H9 (cell line): ENCODE data around the gene DNAJB11. TPM values are rescaled to one million over a fixed set of nuclear protein-coding genes. Genes with fewer than 3 reads are reported as not detected.

ENCODE experiments used
- DNase-seq: peaks from one replicate; pipeline ENCODE4 v3.0.0-alpha.2; 2017
- H2AFZ ChIP-seq: one replicate; pipeline ENCODE4 v1.6.1; 2013; ENCODE audit warnings: mild to moderate bottlenecking, low read length, control low read depth, moderate library complexity
- H2AK5ac ChIP-seq: 2 replicates; pipeline ENCODE4 v1.6.1; 2013; ENCODE audit warnings: low read length, control low read depth, mixed read lengths; ENCODE audit not compliant: insufficient read length
- H2BK120ac ChIP-seq: one replicate; pipeline ENCODE4 v1.6.1; 2013; ENCODE audit warnings: low read depth, mild to moderate bottlenecking, low read length, control low read depth, inconsistent platforms; ENCODE audit not compliant: poor library complexity, severe bottlenecking
- H2BK12ac ChIP-seq: 2 replicates; pipeline ENCODE4 v1.6.1; 2013; ENCODE audit warnings: low read length, control low read depth, mixed read lengths, low read depth; ENCODE audit not compliant: insufficient read length
- H2BK15ac ChIP-seq: 2 replicates; pipeline ENCODE4 v1.6.1; 2013; ENCODE audit warnings: low read depth, low read length, control low read depth
- H2BK20ac ChIP-seq: one replicate; pipeline ENCODE4 v1.6.1; 2013; ENCODE audit warnings: low read depth, mild to moderate bottlenecking, low read length, control low read depth, inconsistent platforms; ENCODE audit not compliant: poor library complexity, severe bottlenecking
- H2BK5ac ChIP-seq: 2 replicates; pipeline ENCODE4 v1.6.1; 2013; ENCODE audit warnings: low read length, control low read depth, mixed read lengths; ENCODE audit not compliant: insufficient read length
- H3K14ac ChIP-seq: 2 replicates; pipeline ENCODE4 v1.6.1; 2013; ENCODE audit warnings: low read length, control low read depth; ENCODE audit not compliant: insufficient read depth
- H3K18ac ChIP-seq: 2 replicates; pipeline ENCODE4 v1.6.1; 2013; ENCODE audit warnings: low read depth, mild to moderate bottlenecking, mixed read lengths, low read length, control low read depth; ENCODE audit not compliant: insufficient read length
- H3K23ac ChIP-seq: 2 replicates; pipeline ENCODE4 v1.6.1; 2013; ENCODE audit warnings: low read length, control low read depth, mixed read lengths, low read depth; ENCODE audit not compliant: insufficient read length
- H3K23me2 ChIP-seq: 2 replicates; pipeline ENCODE4 v1.6.1; 2013; ENCODE audit warnings: low read depth, mild to moderate bottlenecking, mixed read lengths, low read length, control low read depth; ENCODE audit not compliant: insufficient read length, poor library complexity, severe bottlenecking
- H3K27ac ChIP-seq: 2 replicates; pipeline ENCODE4 v1.5.1; 2013; ENCODE audit warnings: low read length, control low read depth, mixed read lengths, low read depth; ENCODE audit not compliant: insufficient read length
- H3K27me3 ChIP-seq: 2 replicates; pipeline ENCODE4 v1.6.1; 2013; ENCODE audit warnings: low read length, control low read depth, inconsistent platforms; ENCODE audit not compliant: insufficient read depth
- H3K4ac ChIP-seq: 2 replicates; pipeline ENCODE4 v1.6.1; 2013; ENCODE audit warnings: low read depth, mild to moderate bottlenecking, control low read depth, inconsistent platforms, low read length, moderate library complexity
- H3K4me1 ChIP-seq: 2 replicates; pipeline ENCODE4 v1.6.1; 2013; ENCODE audit warnings: low read length, control low read depth, inconsistent platforms; ENCODE audit not compliant: insufficient read depth
- H3K4me2 ChIP-seq: 2 replicates; pipeline ENCODE4 v1.6.1; 2013; ENCODE audit warnings: low read length, control low read depth, mixed read lengths; ENCODE audit not compliant: insufficient read length, insufficient read depth
- H3K56ac ChIP-seq: 2 replicates; pipeline ENCODE4 v1.6.1; 2013; ENCODE audit warnings: low read depth, mild to moderate bottlenecking, mixed read lengths, low read length, control low read depth; ENCODE audit not compliant: insufficient read length
- H3K79me1 ChIP-seq: 2 replicates; pipeline ENCODE4 v1.6.1; 2013; ENCODE audit warnings: low read depth, mild to moderate bottlenecking, moderate library complexity, low read length, control low read depth, inconsistent platforms; ENCODE audit not compliant: insufficient read depth, poor library complexity, severe bottlenecking
- H3K79me2 ChIP-seq: 2 replicates; pipeline ENCODE4 v1.6.1; 2013; ENCODE audit warnings: low read length, control low read depth, inconsistent platforms; ENCODE audit not compliant: insufficient read depth
- H3K9ac ChIP-seq: 2 replicates; pipeline ENCODE4 v1.6.1; 2013; ENCODE audit warnings: low read length, control low read depth, mixed read lengths; ENCODE audit not compliant: insufficient read length; ENCODE audit errors: extremely low read depth
- H3K9me3 ChIP-seq: one replicate; pipeline ENCODE4 v1.6.1; 2013; ENCODE audit warnings: low read depth, low read length, inconsistent platforms; ENCODE audit not compliant: control insufficient read depth
- H3T11ph ChIP-seq: one replicate; pipeline ENCODE4 v1.6.1; 2013; ENCODE audit warnings: mild to moderate bottlenecking, low read length, control low read depth, inconsistent platforms
- H4K20me1 ChIP-seq: one replicate; pipeline ENCODE4 v1.6.1; 2013; ENCODE audit not compliant: control insufficient read depth, insufficient read length, insufficient read depth
- H4K5ac ChIP-seq: 2 replicates; pipeline ENCODE4 v1.6.1; 2013; ENCODE audit warnings: low read depth, mild to moderate bottlenecking, mixed read lengths, low read length, control low read depth; ENCODE audit not compliant: insufficient read length
- H4K8ac ChIP-seq: replicated peaks from 2 replicates; pipeline ENCODE4 v1.6.1; 2013; ENCODE audit warnings: low read length, control low read depth, mixed read lengths, low read depth; ENCODE audit not compliant: insufficient read length
- H4K91ac ChIP-seq: 2 replicates; pipeline ENCODE4 v1.6.1; 2013; ENCODE audit warnings: low read depth, mild to moderate bottlenecking, moderate library complexity, mixed read lengths, low read length, control low read depth; ENCODE audit not compliant: insufficient read length
- H3K27ac Mint-ChIP-seq, 3 experiments: 2 replicates in 2 of 3; 3 replicates in 1 of 3; pipeline ENCODE4 v1.8.0; 2020 to 2021; ENCODE audit warnings: mixed read lengths in 3 of 3, mild to moderate bottlenecking in 1 of 3, moderate library complexity in 1 of 3
- H3K27me3 Mint-ChIP-seq: 2 replicates; pipeline ENCODE4 v1.8.0; 2021; ENCODE audit warnings: low read depth, mild to moderate bottlenecking, moderate library complexity, mixed read lengths
- H3K36me3 Mint-ChIP-seq, 3 experiments: 2 replicates in 2 of 3; 3 replicates in 1 of 3; pipeline ENCODE4 v1.8.0; 2020 to 2021; ENCODE audit warnings: low read depth in 3 of 3, mixed read lengths in 3 of 3; ENCODE audit not compliant: insufficient read depth in 1 of 3
- H3K4me1 Mint-ChIP-seq, 2 experiments: 2 replicates each; pipeline ENCODE4 v1.8.0; 2020; ENCODE audit warnings: mixed read lengths in 2 of 2
- H3K4me3 Mint-ChIP-seq, 2 experiments: 2 replicates in 1 of 2; 3 replicates in 1 of 2; pipeline ENCODE4 v1.8.0; 2020 to 2021; ENCODE audit warnings: mild to moderate bottlenecking in 2 of 2, mixed read lengths in 2 of 2, moderate library complexity in 1 of 2
- H3K9me3 Mint-ChIP-seq, 2 experiments: 2 replicates in 1 of 2; 3 replicates in 1 of 2; pipeline ENCODE4 v1.8.0; 2020; ENCODE audit warnings: mild to moderate bottlenecking in 2 of 2, mixed read lengths in 2 of 2, moderate library complexity in 1 of 2
- WGBS: extraction: QIAGEN DNeasy Blood & Tissue Kit; methylation state at CpG from one replicate; pipeline ENCODE4 v1.1.7; 2013; ENCODE audit warnings: missing lambda C conversion rate, low lambda C conversion rate, mixed read lengths; ENCODE audit not compliant: insufficient read length; ENCODE audit errors: extremely low coverage; 5-methylcytosine and 5-hydroxymethylcytosine counted together
- total RNA-seq: library from RNA; stranded (reverse); gene quantifications from 2 replicates; pipeline ENCODE4 v1.2.1, GENCODE V29; 2021
- TF ChIP-seq, protein P1 (sequence below): fragments of 200-600 bp; sonication (generic); conservative IDR thresholded peaks from 3 replicates; pipeline ENCODE4 v1.8.0; 2021; ENCODE audit warnings: antibody characterized with exemption, mild to moderate bottlenecking

Gene DNAJB11
- total RNA-seq, 1 experiment from 2014 or later: 61.2 TPM

DNA sequence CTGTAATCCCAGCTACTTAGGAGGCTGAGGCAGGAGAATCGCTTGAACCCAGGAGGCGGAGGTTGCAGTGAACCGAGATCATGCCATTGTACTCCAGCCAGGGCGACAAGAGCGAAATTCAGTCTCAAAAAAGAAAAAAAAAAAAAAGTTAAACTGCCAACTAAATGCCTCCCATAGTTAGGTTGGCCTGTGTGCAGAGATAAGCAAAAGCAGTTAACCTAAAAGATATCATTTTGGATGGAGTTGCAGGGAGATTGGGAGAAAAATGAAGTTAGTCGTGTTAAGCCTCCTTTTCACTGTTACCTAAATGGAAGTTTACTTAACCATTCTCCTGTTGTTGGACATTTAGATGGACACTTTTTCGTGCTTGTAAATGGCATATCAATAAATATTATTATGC is 58.2 kb downstream of the DNAJB11 start:
- Mint-ChIP-seq H3K27ac (no peak overlapping the region), H3K4me3 (no peak overlapping the region), H3K9me3 (no peaks in the 10 kb centered on the region), H3K36me3 (no peaks in the 10 kb centered on the region), H3K27me3 (peaks cover 4% of the 10 kb centered on the region; the same call in 1 of the 2 replicates), H3K4me1 (peaks cover 6 to 7% of the 10 kb centered on the region in 2 experiments; a peak in 2 of 4 replicates)
- H3K27ac ChIP-seq: no peak overlapping the region
- H3K79me2 ChIP-seq: no peaks in the 10 kb centered on the region
- no peaks in the 10 kb centered on the region for H3K79me1 ChIP-seq
- H3K14ac ChIP-seq: no peak overlapping the region
- H2AK5ac ChIP-seq: no peak overlapping the region
- H3K9me3 ChIP-seq: no peaks in the 10 kb centered on the region
- H2BK12ac ChIP-seq: no peak overlapping the region
- no peak overlapping the region for H2BK15ac ChIP-seq
- TF ChIP-seq, protein P1, sequence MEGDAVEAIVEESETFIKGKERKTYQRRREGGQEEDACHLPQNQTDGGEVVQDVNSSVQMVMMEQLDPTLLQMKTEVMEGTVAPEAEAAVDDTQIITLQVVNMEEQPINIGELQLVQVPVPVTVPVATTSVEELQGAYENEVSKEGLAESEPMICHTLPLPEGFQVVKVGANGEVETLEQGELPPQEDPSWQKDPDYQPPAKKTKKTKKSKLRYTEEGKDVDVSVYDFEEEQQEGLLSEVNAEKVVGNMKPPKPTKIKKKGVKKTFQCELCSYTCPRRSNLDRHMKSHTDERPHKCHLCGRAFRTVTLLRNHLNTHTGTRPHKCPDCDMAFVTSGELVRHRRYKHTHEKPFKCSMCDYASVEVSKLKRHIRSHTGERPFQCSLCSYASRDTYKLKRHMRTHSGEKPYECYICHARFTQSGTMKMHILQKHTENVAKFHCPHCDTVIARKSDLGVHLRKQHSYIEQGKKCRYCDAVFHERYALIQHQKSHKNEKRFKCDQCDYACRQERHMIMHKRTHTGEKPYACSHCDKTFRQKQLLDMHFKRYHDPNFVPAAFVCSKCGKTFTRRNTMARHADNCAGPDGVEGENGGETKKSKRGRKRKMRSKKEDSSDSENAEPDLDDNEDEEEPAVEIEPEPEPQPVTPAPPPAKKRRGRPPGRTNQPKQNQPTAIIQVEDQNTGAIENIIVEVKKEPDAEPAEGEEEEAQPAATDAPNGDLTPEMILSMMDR: no peak
- H4K5ac ChIP-seq: no peak overlapping the region
- no peak overlapping the region for H3K4ac ChIP-seq
- no peak overlapping the region for H3T11ph ChIP-seq
- H3K56ac ChIP-seq: no peak overlapping the region
- H3K9ac ChIP-seq: no peak overlapping the region
- H4K8ac ChIP-seq: no peak overlapping the region
- no peak overlapping the region for H3K4me2 ChIP-seq
- H2BK20ac ChIP-seq: no peak overlapping the region
- no peaks in the 10 kb centered on the region for H3K27me3 ChIP-seq
- no peak overlapping the region for H2BK120ac ChIP-seq
- DNase-seq: no peak
- H4K91ac ChIP-seq: no peak overlapping the region
- no peak overlapping the region for H2BK5ac ChIP-seq
- no peak overlapping the region for H3K18ac ChIP-seq
- no peaks in the 10 kb centered on the region; the same call in 1 of the 2 replicates for H3K4me1 ChIP-seq
- no CpG with 5 or more reads among the region's 7 CpGs for WGBS
- H2AFZ ChIP-seq: no peak overlapping the region
- H3K23ac ChIP-seq: no peak overlapping the region
- no peaks in the 10 kb centered on the region for H3K23me2 ChIP-seq
- H4K20me1 ChIP-seq: no peaks in the 10 kb centered on the region
